Hematopoietic multipotent progenitor cell treated with erythropoietin and hydrocortisone succinate and interleukin-3 and kit ligand, for 6 days (in vitro differentiated cells): Measurements from ENCODE around the gene NIN.
A peak's percentile ranks its signal among the peaks of the same experiment; 100 is the strongest.

Experiments
- DNase-seq: peaks from one replicate; pipeline ENCODE4 v3.0.0-alpha.2; 2015

NIN gene

GRCh38 chr14:50839048-50839447 lies 8.1 kb upstream of the NIN start:
- DNase-seq, result no peak

DNA sequence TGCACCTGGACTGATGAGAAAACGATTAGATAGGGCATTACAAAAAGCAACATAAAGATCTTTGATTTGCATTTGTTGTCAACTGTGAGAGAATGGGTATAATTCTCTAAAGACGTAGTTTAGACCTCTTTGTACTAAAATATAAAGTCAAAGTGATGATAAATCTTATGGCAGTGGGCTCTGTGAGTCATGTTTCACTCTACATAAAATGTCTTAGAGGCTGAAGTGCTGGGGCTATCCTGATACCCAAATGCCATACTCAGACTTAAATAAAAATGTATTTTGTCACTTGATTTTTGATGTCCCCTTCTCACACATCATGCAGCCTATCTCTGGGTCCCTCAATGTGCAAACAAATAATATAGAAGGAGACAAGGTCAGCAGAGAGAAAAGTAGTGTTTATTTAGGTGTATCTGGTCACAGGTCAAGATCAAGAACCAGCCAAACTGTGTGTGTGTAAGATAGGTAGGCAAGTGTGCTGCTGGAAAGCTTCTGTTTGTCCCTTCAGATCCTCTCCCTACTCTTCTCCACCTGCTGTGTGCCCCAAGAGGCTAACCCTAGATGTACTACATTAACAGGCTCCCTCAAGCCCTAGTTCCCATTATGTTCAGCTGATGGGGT lies 7.0 kb upstream of the NIN start:
- no peak for DNase-seq

DNA sequence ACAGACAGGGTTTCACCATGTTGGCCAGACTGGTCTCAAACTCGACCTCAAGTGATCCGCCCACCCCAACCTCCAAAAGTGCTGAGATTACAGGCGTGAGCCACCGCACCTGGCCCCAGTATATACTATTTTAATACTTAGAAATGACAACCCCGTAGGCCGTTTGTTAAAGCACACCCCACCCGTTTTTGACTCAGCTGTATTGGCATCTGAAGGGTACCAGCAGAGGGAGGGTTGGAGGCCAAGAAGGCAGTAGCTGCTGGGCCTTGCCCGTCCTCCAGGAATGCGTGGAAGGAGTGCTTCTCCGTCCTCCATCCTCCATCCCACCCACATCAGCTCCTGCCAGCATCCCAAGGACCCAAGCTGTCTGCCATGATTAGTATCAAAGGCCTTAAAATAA lies 6.3 kb upstream of the NIN start:
- DNase-seq, result no peak

GRCh38 chr14:50836515-50836914 lies 5.6 kb upstream of the NIN start:
- no peak for DNase-seq

GRCh38 chr14:50835280-50835679 lies 4.3 kb upstream of the NIN start:
- DNase-seq, result no peak

GRCh38 chr14:50834802-50835276 lies 3.9 kb upstream of the NIN start:
- DNase-seq, result no peak

GRCh38 chr14:50832935-50833630 lies 2.1 kb upstream of the NIN start:
- no peak for DNase-seq

DNA sequence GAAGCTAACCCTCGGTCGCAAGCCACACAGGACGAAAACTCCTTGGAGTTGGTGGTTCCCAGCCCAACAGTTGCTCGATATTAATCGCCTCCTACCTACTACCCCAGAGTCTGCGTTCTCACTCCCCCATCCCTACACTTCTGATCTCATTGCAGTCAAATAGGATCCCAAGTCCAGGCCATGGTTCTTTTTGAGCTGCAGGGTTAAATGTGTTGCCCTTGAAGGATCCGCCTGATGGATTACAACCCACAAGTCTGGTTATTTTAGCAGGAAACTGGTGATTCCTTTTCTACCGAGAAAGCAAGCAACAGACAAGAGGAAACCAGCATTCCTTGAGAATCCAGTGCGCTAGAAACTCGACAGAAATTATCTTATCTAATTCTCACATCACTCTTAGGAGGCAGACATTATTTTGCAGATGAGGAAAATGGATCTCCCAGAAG lies 785 bp upstream of the NIN start:
- peak; percentile 36 for DNase-seq

- peak; percentile 74 for DNase-seq
These were observed 674 bp downstream of the NIN start for GRCh38 chr14:50830044-50830931.

- peak; percentile 37 for DNase-seq
These were observed 1.4 kb downstream of the NIN start for GRCh38 chr14:50829489-50830043.

DNA sequence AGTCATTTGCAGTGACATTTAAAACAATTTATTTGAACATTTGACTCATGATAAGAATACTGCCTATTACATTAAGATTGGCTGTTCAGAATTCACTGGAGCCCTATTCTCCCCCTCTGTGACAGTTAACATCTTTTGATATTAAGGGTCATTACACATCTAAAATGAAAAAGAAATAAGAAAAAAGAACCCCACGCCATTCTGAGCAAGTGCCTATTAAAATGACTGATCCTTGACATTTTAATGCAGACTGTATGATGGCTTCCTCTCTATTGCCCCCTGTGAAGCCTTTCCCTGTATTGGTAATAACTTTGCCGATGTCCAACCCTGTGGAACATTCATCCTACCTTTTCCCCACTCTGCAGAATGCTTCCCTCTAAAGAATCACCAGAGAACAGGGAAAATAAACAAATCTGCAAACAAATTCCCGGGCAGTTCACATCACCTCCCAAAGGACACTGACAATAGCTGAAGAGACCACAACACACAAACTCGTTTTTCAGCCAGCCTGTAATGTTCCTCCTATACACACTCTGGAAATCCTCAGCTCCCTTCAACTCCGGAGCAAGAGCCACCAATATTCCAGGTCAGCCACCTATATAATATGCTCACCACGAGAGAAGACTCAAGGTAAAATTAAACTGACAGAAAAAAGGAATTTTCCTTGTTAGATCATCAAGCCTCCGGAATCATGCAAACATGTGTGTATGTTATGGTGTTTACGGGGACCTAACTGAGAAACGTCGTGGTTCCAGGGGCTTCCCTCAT lies 2.1 kb downstream of the NIN start:
- DNase-seq, result peak; percentile 7

- DNase-seq, result no peak
These were observed 4.3 kb downstream of the NIN start for GRCh38 chr14:50826681-50827080.

DNA sequence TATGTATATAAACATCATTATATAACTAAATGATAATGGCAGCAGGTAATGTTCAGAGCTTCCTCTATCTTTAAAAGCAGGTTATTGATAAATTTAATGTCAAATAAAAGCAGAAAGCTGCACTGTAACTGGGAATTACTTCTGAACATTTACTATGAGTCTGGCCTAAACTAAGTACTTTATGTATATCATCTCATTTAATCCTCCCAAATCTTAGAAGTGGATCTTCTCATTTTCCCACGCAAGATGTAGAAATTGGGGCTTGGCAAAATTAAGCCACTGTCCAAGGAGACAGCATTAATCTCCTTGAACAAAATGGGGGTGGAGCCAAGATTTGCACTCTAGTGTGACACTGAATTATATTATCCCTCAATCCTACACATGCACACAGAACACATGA lies 5.7 kb downstream of the NIN start:
- DNase-seq, result no peak

GRCh38 chr14:50823762-50824636 lies 7.0 kb downstream of the NIN start:
- DNase-seq, result peak; percentile 48

DNA sequence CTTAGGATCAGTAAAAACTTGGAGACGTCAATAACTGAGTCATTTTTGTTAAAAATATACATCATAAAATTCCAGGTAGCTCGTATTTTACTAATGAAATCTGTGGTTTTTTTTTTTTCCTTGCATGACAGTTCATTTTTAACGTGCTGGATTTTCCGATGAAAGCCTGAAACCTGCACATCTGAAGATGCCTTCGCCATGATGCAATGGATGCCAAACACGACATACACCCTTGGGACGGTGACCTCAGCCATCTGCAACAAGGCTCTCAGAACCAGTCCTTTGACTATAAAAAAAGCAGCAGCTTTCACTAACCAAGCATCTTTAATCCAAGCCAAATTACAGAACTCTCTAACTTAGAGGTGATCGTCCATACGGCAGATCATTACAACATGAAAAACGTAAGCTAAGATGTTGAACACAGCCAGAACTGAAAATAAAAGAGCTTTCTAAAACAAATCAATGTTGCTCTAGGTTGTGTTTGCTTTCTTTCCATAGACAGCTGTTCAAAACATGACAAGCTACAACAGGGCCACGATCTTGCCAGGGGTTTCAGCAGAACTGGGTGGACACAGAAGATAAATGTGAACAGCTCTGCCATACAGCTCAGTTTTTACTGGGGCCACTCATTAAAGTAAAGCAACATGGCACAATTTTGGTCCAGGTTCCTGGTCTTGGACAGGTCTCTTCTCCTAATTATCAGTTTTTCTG lies 7.8 kb downstream of the NIN start:
- DNase-seq, result peak; percentile 34

DNA sequence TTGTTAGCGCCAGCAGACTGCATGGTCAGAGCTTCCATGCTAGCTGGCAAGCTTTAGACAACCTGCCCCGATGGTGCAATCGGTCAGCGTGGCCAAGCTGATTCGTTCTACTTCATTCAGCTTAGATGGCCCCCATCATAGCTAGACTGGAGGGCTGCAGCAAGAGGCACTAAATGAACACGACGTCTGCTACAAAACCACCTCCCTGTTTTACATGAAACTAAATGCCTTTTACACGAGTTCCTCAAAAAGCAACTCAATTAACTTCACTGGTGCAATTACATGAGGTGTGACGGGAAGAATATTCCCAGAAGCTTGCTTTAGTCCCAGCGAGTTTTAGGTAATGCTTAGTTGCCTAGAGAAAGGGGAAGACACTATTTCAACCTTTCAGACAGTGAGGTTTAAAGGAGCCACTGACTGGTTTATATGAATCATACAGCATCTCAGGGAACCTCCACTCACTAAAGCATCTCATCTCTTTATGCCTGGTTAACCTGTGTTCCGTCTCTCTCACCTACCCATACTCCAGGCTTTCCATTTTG lies 8.4 kb downstream of the NIN start:
- DNase-seq, result peak; percentile 13

- peak; percentile 90 for DNase-seq
These were observed 9.2 kb downstream of the NIN start for GRCh38 chr14:50821510-50822464.

GRCh38 chr14:50820786-50821509 lies 10.0 kb downstream of the NIN start:
- peak; percentile 46 for DNase-seq
